ENCODE measurements around the gene ZNF84.
A peak's percentile ranks its signal among the peaks of the same experiment; 100 is the strongest.

The ZNF84 gene

DNA sequence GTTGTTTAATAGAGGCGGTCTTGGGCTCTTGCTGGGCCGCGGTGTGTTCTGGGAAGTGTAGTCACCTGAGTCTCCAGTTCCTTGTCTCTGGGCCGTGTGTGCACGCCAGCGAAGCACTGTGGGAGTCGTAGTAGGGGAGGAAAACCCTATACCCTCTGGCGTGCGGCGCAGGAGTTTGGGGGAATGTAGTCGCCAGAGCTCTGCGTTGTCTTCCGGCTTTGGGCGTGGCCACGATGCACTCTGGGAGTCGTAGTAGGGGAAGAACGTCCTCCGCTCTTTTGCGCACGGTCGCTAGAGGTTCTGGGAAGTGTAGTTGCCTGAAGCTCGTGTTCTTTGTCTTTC lies 42.7 kb downstream of the ZNF84 start:
- ChIA-PET CTCF (interaction anchor here (1.1 kb wide), 1 partner anchor 93 kb away, joined by 4 read pairs; the partner anchor contains the start of gene ZNF26), POLR2A (interaction anchor here (0.6 to 1.1 kb wide), 6 partner anchors 12 to 193 kb away, joined by 3 to 4 read pairs (median 4); partner anchors contain the start of genes CHFR, ZNF10 and ZNF891)
- TF ChIP-seq, protein P1, sequence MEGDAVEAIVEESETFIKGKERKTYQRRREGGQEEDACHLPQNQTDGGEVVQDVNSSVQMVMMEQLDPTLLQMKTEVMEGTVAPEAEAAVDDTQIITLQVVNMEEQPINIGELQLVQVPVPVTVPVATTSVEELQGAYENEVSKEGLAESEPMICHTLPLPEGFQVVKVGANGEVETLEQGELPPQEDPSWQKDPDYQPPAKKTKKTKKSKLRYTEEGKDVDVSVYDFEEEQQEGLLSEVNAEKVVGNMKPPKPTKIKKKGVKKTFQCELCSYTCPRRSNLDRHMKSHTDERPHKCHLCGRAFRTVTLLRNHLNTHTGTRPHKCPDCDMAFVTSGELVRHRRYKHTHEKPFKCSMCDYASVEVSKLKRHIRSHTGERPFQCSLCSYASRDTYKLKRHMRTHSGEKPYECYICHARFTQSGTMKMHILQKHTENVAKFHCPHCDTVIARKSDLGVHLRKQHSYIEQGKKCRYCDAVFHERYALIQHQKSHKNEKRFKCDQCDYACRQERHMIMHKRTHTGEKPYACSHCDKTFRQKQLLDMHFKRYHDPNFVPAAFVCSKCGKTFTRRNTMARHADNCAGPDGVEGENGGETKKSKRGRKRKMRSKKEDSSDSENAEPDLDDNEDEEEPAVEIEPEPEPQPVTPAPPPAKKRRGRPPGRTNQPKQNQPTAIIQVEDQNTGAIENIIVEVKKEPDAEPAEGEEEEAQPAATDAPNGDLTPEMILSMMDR (IDR thresholded peaks at IDR 0.05; ENCODE audit: insufficient read depth, low read length, missing control alignments) = no peak
- H3K4me3 ChIP-seq (ENCODE audit: low read depth, low read length) = peak overlapping the region; percentile 91
- DNase-seq (ENCODE audit: low read depth, low spot score) = peak; percentile 98

DNA sequence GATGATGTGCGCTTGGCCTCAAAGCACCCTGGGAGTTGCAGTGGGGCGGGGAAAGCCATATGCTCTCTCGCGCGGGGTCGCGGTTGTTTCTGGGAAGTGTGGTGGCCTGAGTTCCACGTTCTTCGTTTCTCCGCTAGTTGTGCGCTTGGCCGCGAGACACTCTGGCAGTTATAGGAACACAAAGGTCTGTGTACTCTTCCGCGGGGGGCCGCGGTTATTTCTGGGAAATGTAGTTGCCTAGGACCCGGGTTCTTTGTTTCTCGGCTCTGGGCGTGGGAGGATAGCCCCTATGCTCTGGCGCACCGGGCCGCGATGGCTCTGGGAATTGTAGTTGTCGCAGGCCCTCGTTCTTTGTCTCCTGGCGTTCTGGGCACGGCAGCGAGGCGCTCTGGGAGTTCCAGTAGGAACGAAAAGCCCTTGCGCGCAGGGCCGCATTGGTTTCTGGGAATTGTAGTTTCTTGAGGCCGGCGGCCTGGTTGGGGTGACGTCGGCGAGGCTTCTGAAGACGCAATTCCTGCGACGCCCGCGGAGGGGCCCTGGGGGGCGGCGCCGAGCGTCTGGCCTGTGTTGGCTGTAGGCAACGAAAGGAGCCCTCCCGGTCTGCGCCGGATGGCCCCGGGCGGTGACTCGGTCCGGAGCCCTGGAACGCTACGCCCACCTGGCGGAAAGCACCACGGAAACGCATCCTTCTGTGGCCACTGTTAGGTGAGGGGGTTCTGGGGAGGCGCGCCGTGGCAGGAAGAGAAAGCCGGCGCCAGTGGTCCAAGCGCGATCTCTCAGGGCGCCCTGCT lies 43.3 kb downstream of the ZNF84 start, which contains the start of gene ZNF140:
ZNF140 (plus strand) TSS at position 556 of the 791 bp plus-strand sequence. CDS start 398 bp downstream, outside the sequence.
- peak; percentile 85 for DNase-seq (ENCODE audit: low read depth, low spot score)
- TF ChIP-seq, protein P1 (IDR thresholded peaks at IDR 0.05; ENCODE audit: insufficient read depth, low read length, missing control alignments) = peak; percentile 21
- POLR2A ChIA-PET = interaction anchor here (0.6 to 1.1 kb wide), 6 partner anchors 12 to 193 kb away, joined by 3 to 4 read pairs (median 4); partner anchors contain the start of genes CHFR, ZNF10 and ZNF891
- peak within 1 kb of the TSS; percentile 91 for H3K4me3 ChIP-seq (ENCODE audit: low read depth, low read length)
- CTCF ChIA-PET = interaction anchor here (1.1 to 2.2 kb wide), 2 partner anchors 94 to 101 kb away, joined by 4 to 5 read pairs; partner anchors contain the start of genes ZNF26 and ZNF268

DNA sequence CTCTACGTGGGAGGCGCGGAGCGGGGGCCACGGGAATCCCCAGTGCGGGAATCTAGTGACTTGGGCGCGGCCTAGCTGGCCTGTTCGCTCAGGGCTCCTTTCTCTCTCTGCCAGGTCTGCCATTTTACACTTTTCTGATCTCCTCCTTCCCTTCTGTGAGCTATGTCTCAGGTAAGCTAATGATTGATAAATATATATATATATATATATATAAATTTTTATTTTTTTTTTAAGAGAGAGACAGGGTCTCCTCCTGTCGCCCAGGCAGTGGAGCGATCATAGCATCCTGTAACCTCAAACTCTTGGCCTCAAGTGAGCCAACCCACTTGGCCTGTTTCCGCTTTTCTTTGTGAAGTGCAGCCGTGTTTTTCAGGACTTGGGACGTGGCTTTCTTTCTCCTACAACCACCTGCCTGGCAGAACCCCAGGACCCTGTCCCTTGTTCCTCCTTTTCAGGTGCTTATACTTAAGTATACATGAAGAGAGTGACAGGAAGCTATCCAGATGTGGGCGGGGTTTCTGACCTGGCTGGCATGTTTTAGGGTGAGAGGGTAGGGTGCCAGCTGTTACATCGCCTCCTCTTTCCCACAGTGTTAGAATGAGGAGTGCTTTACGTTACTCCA lies 44.0 kb downstream of the ZNF84 start:
- peak overlapping the region; percentile 91 for H3K4me3 ChIP-seq (ENCODE audit: low read depth, low read length)
- ChIA-PET CTCF (interaction anchor here (2.2 kb wide), 1 partner anchor 100 kb away, joined by 5 read pairs; the partner anchor contains the start of gene ZNF268), POLR2A (no interaction called here)
- DNase-seq (ENCODE audit: low read depth, low spot score) = peak; percentile 0
- TF ChIP-seq, protein P1 (IDR thresholded peaks at IDR 0.05; ENCODE audit: insufficient read depth, low read length, missing control alignments) = no peak

DNA sequence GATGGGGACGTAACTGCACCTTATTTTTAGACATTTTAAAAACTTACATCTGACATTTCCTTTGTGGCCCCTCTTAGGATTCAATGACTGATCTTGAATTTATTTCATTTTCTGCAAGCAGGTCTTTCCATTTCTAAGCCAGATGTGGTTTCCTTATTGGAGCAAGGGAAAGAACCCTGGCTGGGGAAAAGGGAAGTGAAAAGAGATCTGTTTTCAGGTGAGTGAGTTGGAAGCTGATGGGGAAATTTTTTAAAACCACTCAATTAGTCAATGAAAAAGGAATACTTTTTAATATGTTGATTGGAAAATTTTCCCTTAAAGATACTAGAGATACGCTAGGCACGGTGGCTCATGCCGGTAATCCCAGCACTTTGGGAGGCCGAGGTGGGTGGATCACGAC lies 46.0 kb downstream of the ZNF84 start:
- TF ChIP-seq, protein P1 (IDR thresholded peaks at IDR 0.05; ENCODE audit: insufficient read depth, low read length, missing control alignments) = no peak
- no peak for DNase-seq (ENCODE audit: low read depth, low spot score)
- H3K4me3 ChIP-seq (ENCODE audit: low read depth, low read length) = no peak overlapping the region
- CTCF ChIA-PET = no interaction called here
- POLR2A ChIA-PET = no interaction called here

DNA sequence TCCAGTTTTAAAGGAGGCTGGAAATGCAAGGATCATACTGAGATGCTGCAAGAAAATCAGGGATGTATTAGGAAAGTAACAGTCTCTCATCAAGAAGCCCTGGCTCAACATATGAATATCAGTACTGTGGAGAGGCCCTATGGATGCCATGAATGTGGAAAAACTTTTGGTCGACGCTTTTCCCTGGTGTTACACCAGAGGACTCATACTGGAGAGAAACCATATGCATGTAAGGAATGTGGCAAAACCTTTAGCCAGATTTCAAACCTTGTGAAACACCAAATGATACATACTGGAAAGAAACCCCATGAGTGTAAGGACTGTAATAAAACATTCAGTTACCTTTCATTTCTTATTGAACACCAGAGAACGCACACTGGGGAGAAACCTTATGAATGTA lies 68.3 kb downstream of the ZNF84 start:
- CTCF ChIA-PET = no interaction called here
- POLR2A ChIA-PET = no interaction called here
- DNase-seq (ENCODE audit: low read depth, low spot score) = no peak
- TF ChIP-seq, protein P1 (IDR thresholded peaks at IDR 0.05; ENCODE audit: insufficient read depth, low read length, missing control alignments) = no peak
- no peak overlapping the region for H3K4me3 ChIP-seq (ENCODE audit: low read depth, low read length)

DNA sequence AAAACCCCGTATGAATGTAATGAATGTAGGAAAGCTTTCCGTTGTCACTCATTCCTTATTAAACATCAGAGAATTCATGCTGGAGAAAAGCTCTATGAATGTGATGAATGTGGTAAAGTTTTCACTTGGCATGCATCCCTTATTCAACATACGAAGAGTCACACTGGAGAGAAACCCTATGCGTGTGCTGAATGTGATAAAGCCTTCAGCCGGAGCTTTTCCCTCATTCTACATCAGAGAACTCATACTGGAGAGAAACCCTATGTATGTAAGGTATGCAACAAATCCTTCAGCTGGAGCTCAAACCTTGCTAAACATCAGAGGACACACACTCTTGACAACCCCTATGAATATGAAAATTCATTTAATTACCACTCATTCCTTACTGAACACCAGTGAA lies 68.9 kb downstream of the ZNF84 start:
- H3K4me3 ChIP-seq (ENCODE audit: low read depth, low read length) = no peak overlapping the region
- DNase-seq (ENCODE audit: low read depth, low spot score) = no peak
- POLR2A ChIA-PET = no interaction called here
- TF ChIP-seq, protein P1 (IDR thresholded peaks at IDR 0.05; ENCODE audit: insufficient read depth, low read length, missing control alignments) = no peak
- CTCF ChIA-PET = no interaction called here
